ENCODE measurements around the gene SDK2.
A peak's percentile ranks its signal among the peaks of the same experiment; 100 is the strongest.

Gene SDK2

DNA sequence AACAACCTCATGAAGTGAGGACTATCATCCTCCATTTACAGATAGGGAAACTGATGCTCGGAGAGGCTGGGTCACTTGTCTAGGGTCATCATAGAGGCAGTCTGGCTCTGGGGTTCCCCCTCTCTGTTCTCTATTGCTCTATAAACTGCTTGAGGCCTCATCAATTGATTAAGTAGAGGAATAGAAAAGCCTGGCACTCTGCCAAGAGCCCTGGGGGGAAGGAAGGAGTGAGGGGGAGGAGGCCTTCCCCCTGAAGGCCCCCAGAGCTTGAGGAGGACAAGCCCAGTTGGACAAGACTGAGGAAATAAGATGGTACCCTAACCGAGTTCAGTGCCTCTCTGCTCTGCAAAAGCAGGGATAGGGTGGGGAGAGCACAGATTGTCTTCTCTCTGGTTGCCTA, 21.0 kb downstream of the SDK2 start:
- Histone ChIP-seq H3K9me3 (ENCODE audit: control insufficient read depth, insufficient read depth, low read depth, low read length) (no peaks in the 10 kb centered on the region), H3K4me3 (ENCODE audit: low read depth, low read length) (no peak overlapping the region), H3K36me3 (ENCODE audit: control insufficient read depth in 2 of 2, insufficient read depth in 1 of 2, low read length in 2 of 2) (no peaks in the 10 kb centered on the region), H3K4me1 (ENCODE audit: control insufficient read depth, insufficient read depth, low read length) (peaks cover 2% of the 10 kb centered on the region; the same call in 1 of the 2 replicates), H3K27ac (ENCODE audit: extremely low read depth, low read depth, low read length) (no peak overlapping the region)
- ChIA-PET CTCF (interaction anchor here (1.1 kb wide), 1 partner anchor 16 kb away, joined by 5 read pairs; no protein-coding TSS in a partner anchor), POLR2A (interaction anchor here (1.2 kb wide), 1 partner anchor 21 kb away, joined by 4 read pairs; the partner anchor contains the start of gene SDK2)
- TF ChIP-seq ZNF623 (tag by site-specific recombination; IDR thresholded peaks at IDR 0.05) = no peak
- no peak for TF ChIP-seq ZNF654 (tag by site-specific recombination; IDR thresholded peaks at IDR 0.05; ENCODE audit: low read depth)
- TF ChIP-seq ZNF10 (tag by site-specific recombination; IDR thresholded peaks at IDR 0.05) = no peak
- no peak for TF ChIP-seq ZBTB7A (tag by site-specific recombination; IDR thresholded peaks at IDR 0.05; ENCODE audit: low read depth)
- TF ChIP-seq KLF16 (tag by site-specific recombination; IDR thresholded peaks at IDR 0.05) = no peak
- no peak for TF ChIP-seq PRDM10 (tag by site-specific recombination; IDR thresholded peaks at IDR 0.05)
- TF ChIP-seq, protein P1, sequence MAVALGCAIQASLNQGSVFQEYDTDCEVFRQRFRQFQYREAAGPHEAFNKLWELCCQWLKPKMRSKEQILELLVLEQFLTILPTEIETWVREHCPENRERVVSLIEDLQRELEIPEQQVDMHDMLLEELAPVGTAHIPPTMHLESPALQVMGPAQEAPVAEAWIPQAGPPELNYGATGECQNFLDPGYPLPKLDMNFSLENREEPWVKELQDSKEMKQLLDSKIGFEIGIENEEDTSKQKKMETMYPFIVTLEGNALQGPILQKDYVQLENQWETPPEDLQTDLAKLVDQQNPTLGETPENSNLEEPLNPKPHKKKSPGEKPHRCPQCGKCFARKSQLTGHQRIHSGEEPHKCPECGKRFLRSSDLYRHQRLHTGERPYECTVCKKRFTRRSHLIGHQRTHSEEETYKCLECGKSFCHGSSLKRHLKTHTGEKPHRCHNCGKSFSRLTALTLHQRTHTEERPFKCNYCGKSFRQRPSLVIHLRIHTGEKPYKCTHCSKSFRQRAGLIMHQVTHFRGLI (tag by site-specific recombination; IDR thresholded peaks at IDR 0.05) = no peak
- no peak for TF ChIP-seq TCF7L2 (IDR thresholded peaks at IDR 0.05; ENCODE audit: borderline replicate concordance, low read depth, low read length)
- TF ChIP-seq, protein P2, sequence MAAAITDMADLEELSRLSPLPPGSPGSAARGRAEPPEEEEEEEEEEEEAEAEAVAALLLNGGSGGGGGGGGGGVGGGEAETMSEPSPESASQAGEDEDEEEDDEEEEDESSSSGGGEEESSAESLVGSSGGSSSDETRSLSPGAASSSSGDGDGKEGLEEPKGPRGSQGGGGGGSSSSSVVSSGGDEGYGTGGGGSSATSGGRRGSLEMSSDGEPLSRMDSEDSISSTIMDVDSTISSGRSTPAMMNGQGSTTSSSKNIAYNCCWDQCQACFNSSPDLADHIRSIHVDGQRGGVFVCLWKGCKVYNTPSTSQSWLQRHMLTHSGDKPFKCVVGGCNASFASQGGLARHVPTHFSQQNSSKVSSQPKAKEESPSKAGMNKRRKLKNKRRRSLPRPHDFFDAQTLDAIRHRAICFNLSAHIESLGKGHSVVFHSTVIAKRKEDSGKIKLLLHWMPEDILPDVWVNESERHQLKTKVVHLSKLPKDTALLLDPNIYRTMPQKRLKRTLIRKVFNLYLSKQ (tag by site-specific recombination; IDR thresholded peaks at IDR 0.05; ENCODE audit: borderline replicate concordance) = no peak
- TF ChIP-seq ZFP69B (tag by site-specific recombination; IDR thresholded peaks at IDR 0.05) = no peak
- TF ChIP-seq ZNF544 (tag by site-specific recombination; IDR thresholded peaks at IDR 0.05) = no peak
- no peak for TF ChIP-seq ZNF223 (tag by site-specific recombination; IDR thresholded peaks at IDR 0.05)
- TF ChIP-seq OVOL3 (tag by site-specific recombination; IDR thresholded peaks at IDR 0.05) = no peak
- no peak for TF ChIP-seq ZNF366 (tag by site-specific recombination; conservative IDR thresholded peaks at IDR 0.05)

DNA sequence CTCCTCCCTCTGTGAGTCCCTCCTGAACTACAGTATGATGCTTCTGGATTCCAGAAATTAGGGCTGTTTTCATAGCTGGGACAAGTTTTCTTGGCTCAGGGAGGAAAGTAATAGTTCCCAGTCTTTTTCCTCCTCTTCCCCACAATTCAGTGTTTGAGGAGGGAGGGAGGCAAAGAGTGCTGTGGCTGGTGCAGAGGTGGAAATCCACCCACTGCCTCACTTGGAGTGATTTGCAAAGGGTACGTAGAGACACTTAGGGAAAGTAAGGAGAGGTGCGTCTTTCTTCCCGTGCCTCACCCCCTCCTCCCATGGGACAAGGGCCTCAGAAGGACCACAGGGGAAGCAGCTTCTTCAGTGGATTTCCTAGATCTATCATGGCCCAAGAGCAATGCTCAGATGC, 21.9 kb downstream of the SDK2 start:
- POLR2A ChIA-PET = no interaction called here
- H3K4me3 ChIP-seq (ENCODE audit: low read depth, low read length) = no peak overlapping the region
- H3K36me3 ChIP-seq (ENCODE audit: control insufficient read depth in 2 of 2, insufficient read depth in 1 of 2, low read length in 2 of 2) = no peaks in the 10 kb centered on the region
- H3K4me1 ChIP-seq (ENCODE audit: control insufficient read depth, insufficient read depth, low read length) = peaks cover 2% of the 10 kb centered on the region; the same call in 1 of the 2 replicates
- CTCF ChIA-PET = interaction anchor here (1.1 kb wide), 1 partner anchor 17 kb away, joined by 5 read pairs; no protein-coding TSS in a partner anchor
- 0 out of 2 replicates have a peak, but pooled peaks have one; percentile 18 for TF ChIP-seq EGR2 (tag by site-specific recombination; IDR thresholded peaks at IDR 0.05; ENCODE audit: low read depth)
- no peak for TF ChIP-seq ZNF548 (tag by site-specific recombination; IDR thresholded peaks at IDR 0.05)
- no peak overlapping the region for H3K27ac ChIP-seq (ENCODE audit: extremely low read depth, low read depth, low read length)
- no peaks in the 10 kb centered on the region for H3K9me3 ChIP-seq (ENCODE audit: control insufficient read depth, insufficient read depth, low read depth, low read length)
